PC-3 (cell line): ENCODE results near the gene FBN3. TPM values are rescaled to one million over a fixed set of nuclear protein-coding genes. Genes with fewer than 3 reads are reported as not detected.

ENCODE experiments used
- ATAC-seq: fragments of 200-7000 bp; cut with Tn5 transposase; 2 replicates; pipeline ENCODE4 v1.9.1; 2020; ENCODE audit warnings: mild to moderate bottlenecking, moderate library complexity
- BruUV-seq: library from RNA; stranded (reverse); fragments of 400-500 nt; replicated peaks from 2 replicates; lab custom pipeline; 2021; lab: Mats Ljungman, UMichigan
- CTCF ChIA-PET: fragments of 300-600 bp; sonication (Branson Sonifier 250); formaldehyde crosslinking; loops from one replicate; lab custom pipeline; 2022; ENCODE audit warnings: antibody characterized with exemption; lab: Charles Lee
- POLR2A ChIA-PET: fragments of 300-600 bp; sonication (Branson Sonifier 250); formaldehyde crosslinking; loops from one replicate; lab custom pipeline; 2022; ENCODE audit warnings: antibody characterized with exemption; ENCODE audit not compliant: unreplicated experiment; lab: Charles Lee
- DNase-seq: peaks from one replicate; pipeline ENCODE4 v3.0.0-alpha.2; 2015
- H2AFZ ChIP-seq: fragments of 300-600 bp; sonication (generic); 2 replicates; pipeline ENCODE4 v1.6.0; 2016; ENCODE audit warnings: antibody characterized with exemption, low read length
- H3F3A ChIP-seq: fragments of 300-600 bp; sonication (generic); one replicate; pipeline ENCODE4 v1.6.0; 2017; ENCODE audit warnings: antibody characterized with exemption, low read length, control low read depth, mild to moderate bottlenecking; ENCODE audit not compliant: unreplicated experiment
- H3K27ac ChIP-seq: fragments of 300-600 bp; sonication (generic); 2 replicates; pipeline ENCODE4 v1.5.1; 2016; ENCODE audit warnings: mild to moderate bottlenecking, low read length
- H3K27me3 ChIP-seq: fragments of 300-600 bp; sonication (generic); 2 replicates; pipeline ENCODE4 v1.6.1; 2016; ENCODE audit warnings: low read length, mixed read lengths
- H3K36me3 ChIP-seq: fragments of 300-600 bp; sonication (generic); 2 replicates; pipeline ENCODE4 v1.6.1; 2016; ENCODE audit warnings: low read depth, mixed run types, low read length, mixed read lengths
- H3K4me1 ChIP-seq: fragments of 300-600 bp; sonication (generic); 2 replicates; pipeline ENCODE4 v1.5.1; 2016; ENCODE audit warnings: low read length; ENCODE audit not compliant: insufficient read depth
- H3K4me2 ChIP-seq: fragments of 300-600 bp; sonication (generic); 2 replicates; pipeline ENCODE4 v1.6.0; 2016; ENCODE audit warnings: low read length
- H3K4me3 ChIP-seq: fragments of 300-600 bp; sonication (generic); 2 replicates; pipeline ENCODE4 v1.5.1; 2016; ENCODE audit warnings: mild to moderate bottlenecking, low read length, mixed read lengths
- H3K79me2 ChIP-seq: fragments of 300-600 bp; sonication (generic); 2 replicates; pipeline ENCODE4 v1.6.1; 2017; ENCODE audit warnings: low read length, mixed read lengths
- H3K9ac ChIP-seq: fragments of 300-600 bp; sonication (generic); 2 replicates; pipeline ENCODE4 v1.6.0; 2016; ENCODE audit warnings: mild to moderate bottlenecking, low read length
- H3K9me2 ChIP-seq: fragments of 300-600 bp; sonication (generic); replicated peaks from 2 replicates; pipeline ENCODE4 v1.6.1; 2016; ENCODE audit warnings: mixed run types, low read length, mixed read lengths
- H3K9me3 ChIP-seq: fragments of 300-600 bp; sonication (generic); 2 replicates; pipeline ENCODE4 v1.6.1; 2016; ENCODE audit warnings: low read length, mixed read lengths
- H4K20me1 ChIP-seq: fragments of 300-600 bp; sonication (generic); 2 replicates; pipeline ENCODE4 v1.6.1; 2016; ENCODE audit warnings: low read length, mixed read lengths
- EZH2 ChIP-seq: fragments of 300-600 bp; sonication (generic); IDR thresholded peaks from one replicate; pipeline ENCODE4 v1.6.1; 2017; ENCODE audit warnings: antibody characterized with exemption, mild to moderate bottlenecking, low read length; ENCODE audit not compliant: unreplicated experiment
- EZH2phosphoT487 ChIP-seq: fragments of 300-600 bp; sonication (generic); IDR thresholded peaks from 2 replicates; pipeline ENCODE4 v1.6.1; 2018; ENCODE audit warnings: mild to moderate bottlenecking, antibody characterized with exemption, low read length, borderline replicate concordance
- intact Hi-C: fragments of 100-400 bp; cut with micrococcal nuclease; formaldehyde crosslinking; loops from 2 replicates; pipeline ENCODE4 v1.9.0; 2023
- total RNA-seq: library from RNA; depleted of rRNA; stranded (reverse); fragments of >200 nt; gene quantifications from 2 replicates; pipeline ENCODE4 v1.2.3, GENCODE V29; 2014
- TF ChIP-seq, protein P1 (sequence below): fragments of 300-600 bp; sonication (generic); conservative IDR thresholded peaks from 2 replicates; pipeline ENCODE4 v1.5.1; 2017; ENCODE audit warnings: antibody characterized with exemption, low read depth, mild to moderate bottlenecking, low read length

The FBN3 gene
- total RNA-seq, 1 experiment from 2014 or later, result under 0.01 TPM

GRCh38 chr19:8168537-8168936 lies 19.1 kb upstream of the FBN3 start:
- no peak overlapping the region for H3K4me2 ChIP-seq
- H3K9ac ChIP-seq, result no peak overlapping the region
- no peaks in the 10 kb centered on the region for H4K20me1 ChIP-seq
- intact Hi-C loops, result no loop called here
- no peak overlapping the region for H3K27ac ChIP-seq
- DNase-seq (no peak), ATAC-seq (no peak)
- H2AFZ ChIP-seq, result no peak overlapping the region
- CTCF ChIA-PET, result no interaction called here
- BruUV-seq, result no TSS peak
- no peaks in the 10 kb centered on the region for H3K79me2 ChIP-seq
- H3K27me3 ChIP-seq, result no peaks in the 10 kb centered on the region
- no peaks in the 10 kb centered on the region for H3K9me3 ChIP-seq
- no peak overlapping the region for H3K4me3 ChIP-seq
- peaks cover 8% of the 10 kb centered on the region for H3K4me1 ChIP-seq
- H3K9me2 ChIP-seq, result no peaks in the 10 kb centered on the region
- H3F3A ChIP-seq, result no peaks in the 10 kb centered on the region
- POLR2A ChIA-PET, result no interaction called here
- no peak for TF ChIP-seq EZH2
- TF ChIP-seq, protein P1, sequence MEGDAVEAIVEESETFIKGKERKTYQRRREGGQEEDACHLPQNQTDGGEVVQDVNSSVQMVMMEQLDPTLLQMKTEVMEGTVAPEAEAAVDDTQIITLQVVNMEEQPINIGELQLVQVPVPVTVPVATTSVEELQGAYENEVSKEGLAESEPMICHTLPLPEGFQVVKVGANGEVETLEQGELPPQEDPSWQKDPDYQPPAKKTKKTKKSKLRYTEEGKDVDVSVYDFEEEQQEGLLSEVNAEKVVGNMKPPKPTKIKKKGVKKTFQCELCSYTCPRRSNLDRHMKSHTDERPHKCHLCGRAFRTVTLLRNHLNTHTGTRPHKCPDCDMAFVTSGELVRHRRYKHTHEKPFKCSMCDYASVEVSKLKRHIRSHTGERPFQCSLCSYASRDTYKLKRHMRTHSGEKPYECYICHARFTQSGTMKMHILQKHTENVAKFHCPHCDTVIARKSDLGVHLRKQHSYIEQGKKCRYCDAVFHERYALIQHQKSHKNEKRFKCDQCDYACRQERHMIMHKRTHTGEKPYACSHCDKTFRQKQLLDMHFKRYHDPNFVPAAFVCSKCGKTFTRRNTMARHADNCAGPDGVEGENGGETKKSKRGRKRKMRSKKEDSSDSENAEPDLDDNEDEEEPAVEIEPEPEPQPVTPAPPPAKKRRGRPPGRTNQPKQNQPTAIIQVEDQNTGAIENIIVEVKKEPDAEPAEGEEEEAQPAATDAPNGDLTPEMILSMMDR, result no peak
- TF ChIP-seq EZH2phosphoT487, result no peak
- H3K36me3 ChIP-seq, result no peaks in the 10 kb centered on the region

DNA sequence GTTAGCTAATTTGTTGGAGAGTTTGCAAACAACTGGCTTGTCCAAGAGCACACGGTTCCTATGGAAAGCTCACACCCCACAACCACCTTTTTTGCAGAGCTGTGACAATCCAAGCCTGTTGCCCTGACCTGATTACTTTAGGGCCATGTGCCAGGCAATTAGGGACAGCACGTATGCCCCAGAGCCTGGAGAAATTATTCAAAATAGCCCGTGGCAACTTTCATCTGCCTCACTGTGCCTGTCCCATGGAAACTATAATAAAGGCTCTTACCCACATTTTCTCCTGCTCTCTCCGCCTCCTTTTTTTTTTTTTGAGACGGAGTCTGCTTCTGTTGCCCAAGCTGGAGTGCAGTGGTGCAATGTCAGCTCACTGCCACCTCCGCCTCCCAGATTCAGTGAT lies 18.6 kb upstream of the FBN3 start:
- intact Hi-C loops, result no loop called here
- Histone ChIP-seq H3K27me3 (no peaks in the 10 kb centered on the region), H3K79me2 (no peaks in the 10 kb centered on the region), H2AFZ (peak overlapping the region; percentile 3; the same call in 1 of the 2 replicates), H3K9me2 (no peaks in the 10 kb centered on the region), H3K4me1 (peaks cover 12% of the 10 kb centered on the region), H3F3A (no peaks in the 10 kb centered on the region), H3K36me3 (no peaks in the 10 kb centered on the region), H3K9ac (no peak overlapping the region), H3K4me3 (no peak overlapping the region), H3K4me2 (no peak overlapping the region), H3K27ac (no peak overlapping the region), H4K20me1 (no peaks in the 10 kb centered on the region), H3K9me3 (no peaks in the 10 kb centered on the region)
- no TSS peak for BruUV-seq
- ChIA-PET CTCF (no interaction called here), POLR2A (no interaction called here)
- no peak for ATAC-seq
- TF ChIP-seq, protein P1, result no peak
- TF ChIP-seq EZH2phosphoT487 (no peak), EZH2 (no peak)
- no peak for DNase-seq

DNA sequence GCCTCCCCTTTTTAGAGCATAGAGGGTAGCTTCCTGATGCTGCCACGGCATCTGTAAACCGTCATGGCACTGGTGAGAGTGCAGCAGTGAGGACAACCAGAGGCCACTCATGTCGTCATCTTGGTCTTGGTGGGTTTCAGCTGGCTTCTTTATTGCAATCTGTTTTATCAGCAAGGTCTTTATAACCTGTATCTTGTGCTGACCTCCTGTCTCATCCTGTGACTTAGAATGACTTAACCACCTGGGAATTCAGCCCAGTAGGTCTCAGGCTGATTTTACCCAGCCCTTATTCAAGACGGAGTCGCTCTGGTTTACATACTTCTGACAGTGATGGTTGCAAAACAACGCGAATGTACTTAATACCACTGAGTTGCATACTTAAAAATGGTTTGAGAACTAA lies 14.4 kb upstream of the FBN3 start:
- POLR2A ChIA-PET, result no interaction called here

More for the DNA sequence above, 14.4 kb upstream of the FBN3 start:
- intact Hi-C loops, result no loop called here
- H3K79me2 ChIP-seq, result no peaks in the 10 kb centered on the region
- no peaks in the 10 kb centered on the region for H4K20me1 ChIP-seq
- H3K4me1 ChIP-seq, result peaks cover 17% of the 10 kb centered on the region
- no peak for TF ChIP-seq EZH2phosphoT487
- TF ChIP-seq, protein P1, result no peak
- no peak for TF ChIP-seq EZH2
- peak overlapping the region; percentile 64 for H3K4me2 ChIP-seq
- no peaks in the 10 kb centered on the region for H3F3A ChIP-seq
- ATAC-seq (peak; percentile 75), DNase-seq (peak; percentile 63)
- peak overlapping the region; percentile 3; the same call in 1 of the 2 replicates for H2AFZ ChIP-seq
- no peak overlapping the region for H3K9ac ChIP-seq
- H3K9me2 ChIP-seq, result no peaks in the 10 kb centered on the region
- no peak overlapping the region for H3K4me3 ChIP-seq
- no peaks in the 10 kb centered on the region for H3K27me3 ChIP-seq
- BruUV-seq, result no TSS peak
- 0 out of 2 replicates have a peak overlapping the region, but pooled peaks have one; percentile 23 for H3K27ac ChIP-seq
- no peaks in the 10 kb centered on the region for H3K9me3 ChIP-seq
- CTCF ChIA-PET, result interaction anchor here (0.7 kb wide), 1 partner anchor 50 kb away, joined by 11 read pairs; no protein-coding TSS in a partner anchor
- H3K36me3 ChIP-seq, result no peaks in the 10 kb centered on the region
